Prostate gland (tissue), 2 donors: ENCODE data around the gene ZNF219. TPM values are rescaled to one million over a fixed set of nuclear protein-coding genes. Genes with fewer than 3 reads are reported as not detected.
"Not testable (repeated sequence)": the region's sequence is repeated elsewhere in the genome, so short reads cannot be mapped to it uniquely, and the experiment has no call there.

Experiments used
- DNase-seq: peaks from one replicate; pipeline ENCODE4 v3.0.0-alpha.2; 2019; ENCODE audit warnings: low spot score
- H3K27ac ChIP-seq, 2 donors: fragments of 200-600 bp; sonication (generic); 2 replicates each; pipeline ENCODE4 v1.5.1; 2017 to 2019
- H3K27me3 ChIP-seq: fragments of 200-600 bp; sonication (generic); replicated peaks from 2 replicates; pipeline ENCODE4 v1.5.1; 2019; ENCODE audit not compliant: insufficient read depth
- H3K36me3 ChIP-seq, 2 donors: fragments of 200-600 bp; sonication (generic); 1 replicate in 1 of 2; 2 replicates in 1 of 2; pipeline versions ENCODE4 v1.5.1 to v1.8.1; 2017 to 2019
- H3K4me1 ChIP-seq: fragments of 200-600 bp; sonication (generic); replicated peaks from 2 replicates; pipeline ENCODE4 v1.5.1; 2019
- H3K4me3 ChIP-seq, 2 donors: fragments of 200-600 bp; sonication (generic); 2 replicates each; pipeline ENCODE4 v1.5.1; 2017 to 2019
- H3K9me3 ChIP-seq: fragments of 200-600 bp; sonication (generic); 2 replicates; pipeline ENCODE4 v1.5.1; 2017
- POLR2A ChIP-seq: fragments of 450-650 bp; IDR thresholded peaks from one replicate; pipeline ENCODE4 v1.6.1; 2016; ENCODE audit warnings: antibody characterized with exemption, mild to moderate bottlenecking
- POLR2AphosphoS5 ChIP-seq: sonication (generic); formaldehyde crosslinking; IDR thresholded peaks from one replicate; pipeline ENCODE4 v1.6.1; 2017; ENCODE audit warnings: antibody characterized with exemption
- WGBS: methylation state at CpG from one replicate; pipeline ENCODE4 v1.1.5; 2018; 5-methylcytosine and 5-hydroxymethylcytosine counted together
- intact Hi-C: fragments of 100-400 bp; cut with DNase I; formaldehyde crosslinking; loops from one replicate; pipeline ENCODE4 v1.14.2; 2022
- total RNA-seq, 2 donors: library from RNA; depleted of rRNA; stranded (reverse); fragments of >200 nt; gene quantifications; one replicate each; pipeline ENCODE4 v1.1.0, GENCODE V29; 2016
- TF ChIP-seq, protein P1 (sequence below), 4 experiments: fragments of 200-600 bp in 2 of 4; fragments of 450-650 bp in 2 of 4; sonication (generic) in 2 of 4; IDR thresholded peaks; 1 replicate in 3 of 4; 2 replicates in 1 of 4; pipeline ENCODE4 v1.5.1; 2016 to 2019; ENCODE audit warnings: antibody characterized with exemption in 4 of 4, mild to moderate bottlenecking in 2 of 4, moderate library complexity in 2 of 4

Gene ZNF219
- total RNA-seq, 2 donors from 2014 or later = 56.8 to 89.8 TPM

DNA sequence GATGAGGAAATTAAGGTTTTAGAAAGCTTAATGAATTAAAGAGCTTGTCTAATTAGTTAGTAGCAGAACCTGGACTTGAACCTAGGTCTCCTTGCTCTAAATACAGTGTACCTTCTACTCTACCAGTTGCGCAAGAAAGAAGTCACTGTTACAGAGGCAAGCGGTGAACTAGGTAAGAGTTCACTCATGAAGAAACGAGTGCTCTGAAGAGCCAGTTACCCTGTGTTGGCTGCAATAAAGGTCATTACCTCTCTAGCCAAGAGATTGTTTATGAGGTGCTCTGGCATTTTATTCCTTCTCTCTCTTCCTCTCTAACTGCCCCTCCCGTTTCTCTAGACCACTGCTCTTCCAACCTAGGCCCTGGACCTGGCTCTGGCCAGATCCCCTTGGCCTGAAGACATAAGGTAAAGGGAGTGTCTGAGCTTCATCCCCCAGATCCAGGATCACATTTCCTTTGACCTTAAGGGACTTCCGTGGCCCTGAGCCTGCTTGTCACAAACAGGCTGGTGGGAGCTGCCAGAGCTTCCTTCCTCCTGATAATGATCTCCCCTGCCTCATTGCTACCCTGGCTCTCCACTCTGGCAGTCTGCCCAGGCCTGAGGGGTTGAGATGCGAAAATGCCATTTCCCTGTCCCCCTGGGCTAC lies 54.4 kb downstream of the ZNF219 start:
- intact Hi-C loops = loop anchor here (10.0 kb wide), 1 partner anchor 189 kb away; no protein-coding TSS in a partner anchor
- H3K4me3 ChIP-seq = no peak overlapping the region
- DNase-seq = no peak
- TF ChIP-seq POLR2A (no peak), POLR2AphosphoS5 (no peak)
- TF ChIP-seq, protein P1, sequence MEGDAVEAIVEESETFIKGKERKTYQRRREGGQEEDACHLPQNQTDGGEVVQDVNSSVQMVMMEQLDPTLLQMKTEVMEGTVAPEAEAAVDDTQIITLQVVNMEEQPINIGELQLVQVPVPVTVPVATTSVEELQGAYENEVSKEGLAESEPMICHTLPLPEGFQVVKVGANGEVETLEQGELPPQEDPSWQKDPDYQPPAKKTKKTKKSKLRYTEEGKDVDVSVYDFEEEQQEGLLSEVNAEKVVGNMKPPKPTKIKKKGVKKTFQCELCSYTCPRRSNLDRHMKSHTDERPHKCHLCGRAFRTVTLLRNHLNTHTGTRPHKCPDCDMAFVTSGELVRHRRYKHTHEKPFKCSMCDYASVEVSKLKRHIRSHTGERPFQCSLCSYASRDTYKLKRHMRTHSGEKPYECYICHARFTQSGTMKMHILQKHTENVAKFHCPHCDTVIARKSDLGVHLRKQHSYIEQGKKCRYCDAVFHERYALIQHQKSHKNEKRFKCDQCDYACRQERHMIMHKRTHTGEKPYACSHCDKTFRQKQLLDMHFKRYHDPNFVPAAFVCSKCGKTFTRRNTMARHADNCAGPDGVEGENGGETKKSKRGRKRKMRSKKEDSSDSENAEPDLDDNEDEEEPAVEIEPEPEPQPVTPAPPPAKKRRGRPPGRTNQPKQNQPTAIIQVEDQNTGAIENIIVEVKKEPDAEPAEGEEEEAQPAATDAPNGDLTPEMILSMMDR (IDR thresholded peaks at IDR 0.05) = no peak
- H3K27me3 ChIP-seq = no peaks in the 10 kb centered on the region
- H3K9me3 ChIP-seq = no peaks in the 10 kb centered on the region
- peaks cover 9% of the 10 kb centered on the region for H3K4me1 ChIP-seq
- no peaks in the 10 kb centered on the region for H3K36me3 ChIP-seq
- WGBS = 38% methylated on average over 6 of the region's 6 CpGs
- H3K27ac ChIP-seq = peak overlapping the region in 1 of 2 donors; percentile 16

DNA sequence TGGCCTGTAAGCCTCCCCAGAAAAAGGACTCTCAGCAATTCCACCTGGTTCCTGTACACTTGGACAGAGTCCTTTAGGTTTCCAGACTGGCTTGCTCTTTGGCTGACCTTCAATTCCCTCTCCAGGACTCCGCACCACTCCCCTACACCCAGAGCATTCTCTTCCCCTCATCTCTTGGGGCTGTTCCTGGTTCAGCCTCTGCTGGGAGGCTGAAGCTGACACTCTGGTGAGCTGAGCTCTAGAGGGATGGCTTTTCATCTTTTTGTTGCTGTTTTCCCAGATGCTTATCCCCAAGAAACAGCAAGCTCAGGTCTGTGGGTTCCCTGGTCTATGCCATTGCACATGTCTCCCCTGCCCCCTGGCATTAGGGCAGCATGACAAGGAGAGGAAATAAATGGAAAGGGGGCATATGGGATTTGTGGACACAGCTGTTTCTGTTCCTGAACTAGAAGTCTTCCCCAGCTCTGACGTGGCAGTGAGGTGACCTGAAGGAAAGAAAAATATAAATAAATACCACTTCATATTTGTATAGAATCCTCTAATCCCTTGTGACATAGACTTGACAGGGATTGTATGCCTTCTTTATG lies 55.0 kb downstream of the ZNF219 start:
- Histone ChIP-seq H3K9me3 (no peaks in the 10 kb centered on the region), H3K4me1 (peaks cover 12% of the 10 kb centered on the region), H3K4me3 (no peak overlapping the region), H3K27me3 (no peaks in the 10 kb centered on the region), H3K36me3 (no peaks in the 10 kb centered on the region), H3K27ac (no peak overlapping the region)
- 55% methylated on average over 2 of the region's 2 CpGs for WGBS
- TF ChIP-seq, protein P1 (IDR thresholded peaks at IDR 0.05) = no peak
- TF ChIP-seq POLR2AphosphoS5 (no peak), POLR2A (no peak)
- intact Hi-C loops = loop anchor here (10.0 kb wide), 1 partner anchor 189 kb away; no protein-coding TSS in a partner anchor
- no peak for DNase-seq

DNA sequence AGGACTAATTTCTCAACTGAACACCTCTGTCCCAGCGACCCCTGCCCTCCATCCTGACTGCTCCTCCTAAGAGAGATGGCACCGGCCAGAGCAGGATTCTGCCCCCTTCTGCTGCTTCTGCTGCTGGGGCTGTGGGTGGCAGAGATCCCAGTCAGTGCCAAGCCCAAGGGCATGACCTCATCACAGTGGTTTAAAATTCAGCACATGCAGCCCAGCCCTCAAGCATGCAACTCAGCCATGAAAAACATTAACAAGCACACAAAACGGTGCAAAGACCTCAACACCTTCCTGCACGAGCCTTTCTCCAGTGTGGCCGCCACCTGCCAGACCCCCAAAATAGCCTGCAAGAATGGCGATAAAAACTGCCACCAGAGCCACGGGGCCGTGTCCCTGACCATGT lies 55.5 kb downstream of the ZNF219 start:
- no peaks in the 10 kb centered on the region for H3K27me3 ChIP-seq
- H3K36me3 ChIP-seq = no peaks in the 10 kb centered on the region
- no peak overlapping the region for H3K27ac ChIP-seq
- no peak overlapping the region for H3K4me3 ChIP-seq
- H3K4me1 ChIP-seq = peaks cover 14% of the 10 kb centered on the region
- no peak for DNase-seq
- WGBS = 61% methylated on average over 8 of the region's 8 CpGs
- no peak for TF ChIP-seq POLR2A
- no peaks in the 10 kb centered on the region for H3K9me3 ChIP-seq
- intact Hi-C loops = loop anchor here (10.0 kb wide), 1 partner anchor 188 kb away; no protein-coding TSS in a partner anchor

DNA sequence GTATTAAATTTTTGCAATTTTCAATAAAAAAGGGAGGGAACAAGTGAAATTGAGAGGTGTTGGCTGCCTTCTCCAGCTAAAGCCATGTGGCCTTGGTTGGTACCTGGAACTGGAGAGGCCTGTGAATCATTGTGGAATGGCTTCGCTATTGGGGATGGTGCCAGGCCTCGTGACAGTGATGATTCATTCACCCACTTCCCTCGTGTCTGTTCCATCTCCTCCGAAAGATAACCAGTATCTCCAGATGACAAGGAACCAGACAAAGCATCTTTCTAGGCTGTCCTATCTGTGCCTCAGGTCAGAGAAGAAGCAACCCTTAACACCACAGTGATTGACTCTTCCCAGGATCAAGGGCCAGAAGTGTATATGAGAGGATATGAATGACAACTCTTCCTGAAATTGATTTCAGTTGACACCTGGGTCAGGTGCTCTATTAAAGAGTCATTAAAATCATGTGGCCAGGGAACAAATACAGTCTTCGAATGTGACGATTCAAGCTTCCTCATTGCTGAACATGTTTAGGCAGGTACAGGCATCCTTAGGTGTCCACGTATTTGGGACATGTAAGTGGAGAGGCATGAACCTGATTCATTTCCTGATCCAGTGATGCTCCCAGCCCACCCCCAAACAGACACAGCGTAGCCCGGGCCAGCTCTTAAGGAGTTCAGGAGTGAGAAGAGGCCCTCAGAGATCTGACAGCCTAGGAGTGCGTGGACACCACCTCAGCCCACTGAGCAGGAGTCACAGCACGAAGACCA lies 56.6 kb downstream of the ZNF219 start, which contains the start of gene RNASE7:
Gene RNASE7 (plus strand): TSS at position 687 of the 758 bp plus-strand sequence. CDS start 631 bp downstream, outside the sequence.
- no peaks in the 10 kb centered on the region for H3K27me3 ChIP-seq
- peaks cover 14% of the 10 kb centered on the region for H3K4me1 ChIP-seq
- intact Hi-C loops = loop anchor here (2.0 to 10.0 kb wide), 2 partner anchors 27 to 187 kb away; no protein-coding TSS in a partner anchor
- no peak within 1 kb of the TSS for H3K4me3 ChIP-seq
- peak; percentile 54 for DNase-seq
- 51% methylated on average over 11 of the region's 11 CpGs for WGBS
- H3K9me3 ChIP-seq = no peaks in the 10 kb centered on the region
- peak within 1 kb of the TSS; percentile 4 to 34 for H3K27ac ChIP-seq
- peak; percentile 81 for TF ChIP-seq POLR2AphosphoS5
- TF ChIP-seq, protein P1 (IDR thresholded peaks at IDR 0.05) = no peak
- no peaks in the 10 kb centered on the region for H3K36me3 ChIP-seq

DNA sequence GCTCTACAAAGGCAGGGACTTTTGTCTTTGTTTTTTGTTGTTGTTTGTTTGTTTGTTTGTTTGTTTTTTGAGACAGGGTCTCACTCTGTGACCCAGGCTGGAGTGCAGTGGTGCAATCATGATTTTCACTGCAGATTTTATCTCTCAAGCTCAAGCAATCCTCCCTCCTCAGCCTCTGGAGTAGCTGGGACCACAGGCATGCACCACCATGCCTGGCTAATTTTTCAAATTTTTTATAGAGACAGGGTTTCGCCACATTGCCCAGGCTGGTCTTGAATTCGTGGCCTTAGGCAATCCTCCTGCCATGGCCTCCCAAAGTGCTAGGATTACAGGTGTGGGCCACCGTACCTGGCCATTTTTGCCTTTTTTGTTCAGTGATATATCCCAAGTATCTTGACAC lies 57.5 kb downstream of the ZNF219 start:
- not testable (repeated sequence) for H3K9me3 ChIP-seq, H3K27ac ChIP-seq, H3K36me3 ChIP-seq, DNase-seq, H3K4me3 ChIP-seq, H3K27me3 ChIP-seq
- intact Hi-C loops = loop anchor here (2.0 to 10.0 kb wide), 2 partner anchors 26 to 186 kb away; no protein-coding TSS in a partner anchor
- 70% methylated on average over 3 of the region's 3 CpGs for WGBS
- peaks cover 14% of the 10 kb centered on the region for H3K4me1 ChIP-seq
